ENCODE data around the gene ATG2B.
A peak's percentile ranks its signal among the peaks of the same experiment; 100 is the strongest.
"Not testable (repeated sequence)": the region's sequence is repeated elsewhere in the genome, so short reads cannot be mapped to it uniquely, and the experiment has no call there.

ATG2B gene

GRCh38 chr14:96247031-96247430 is 116.1 kb downstream of the ATG2B start:
- DNase-seq = no peak

GRCh38 chr14:96246539-96246847 is 116.6 kb downstream of the ATG2B start:
- DNase-seq = peak; percentile 38

DNA sequence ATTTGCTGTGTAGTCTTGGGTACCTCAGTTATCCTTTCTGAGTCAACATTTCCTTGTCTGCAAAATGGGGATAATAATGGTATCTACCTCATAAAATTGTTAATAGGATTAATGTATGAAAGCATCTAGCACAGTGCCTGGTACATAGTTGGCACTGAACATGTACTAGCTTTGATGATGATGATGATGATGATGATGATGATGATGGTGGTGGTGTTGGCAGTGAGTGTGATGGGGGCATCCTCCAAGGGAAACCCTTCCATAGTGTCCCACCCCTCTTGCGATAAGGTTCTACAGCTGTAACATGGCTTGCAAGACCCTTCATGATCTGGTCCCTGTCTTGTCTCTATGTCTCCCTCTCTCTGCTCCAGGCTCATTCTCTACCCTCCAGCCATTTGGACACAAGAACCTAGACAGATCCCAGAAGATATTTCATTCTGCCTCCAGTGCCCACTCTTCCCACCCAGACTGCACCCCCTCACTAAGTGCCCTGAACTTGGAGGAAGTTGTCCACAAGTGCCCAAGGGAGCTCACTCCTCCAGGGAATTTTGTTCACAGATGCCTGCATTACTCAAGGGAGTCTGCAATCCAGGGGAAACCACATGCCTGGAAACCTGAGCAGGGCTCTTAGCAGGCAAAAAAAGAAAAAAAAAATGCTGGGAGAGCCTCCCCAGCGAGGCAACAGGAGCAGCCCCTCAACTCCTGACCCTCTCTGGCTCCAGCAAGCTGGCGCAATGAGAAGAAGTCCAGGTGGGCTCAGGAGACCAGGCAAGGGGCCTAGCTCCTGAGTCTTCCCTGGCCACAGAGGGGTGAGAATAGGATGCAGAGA is 117.2 kb downstream of the ATG2B start:
- DNase-seq = peak; percentile 33

GRCh38 chr14:96245074-96245473 is 118.1 kb downstream of the ATG2B start:
- not testable (repeated sequence) for DNase-seq

DNA sequence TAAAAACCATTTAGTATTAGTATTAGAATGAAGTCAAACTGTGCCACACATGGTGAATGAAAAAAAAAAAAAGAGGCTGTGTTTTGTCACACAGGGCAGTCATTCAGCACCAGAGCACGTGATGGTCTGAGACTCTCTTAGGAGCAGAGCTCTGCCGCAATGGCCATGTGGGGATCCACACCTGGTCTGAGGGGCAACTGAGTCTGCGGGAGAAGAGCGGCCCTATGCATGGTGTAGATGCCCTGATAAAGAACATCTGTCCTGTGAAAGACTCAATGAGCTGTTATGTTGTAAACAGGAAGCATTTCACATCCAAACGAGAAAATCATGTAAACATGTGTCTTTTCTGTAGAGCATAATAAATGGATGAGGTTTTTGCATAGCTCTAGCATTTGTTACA is 119.4 kb downstream of the ATG2B start:
- DNase-seq = no peak

GRCh38 chr14:96242126-96242525 is 121.0 kb downstream of the ATG2B start:
- no peak for DNase-seq

DNA sequence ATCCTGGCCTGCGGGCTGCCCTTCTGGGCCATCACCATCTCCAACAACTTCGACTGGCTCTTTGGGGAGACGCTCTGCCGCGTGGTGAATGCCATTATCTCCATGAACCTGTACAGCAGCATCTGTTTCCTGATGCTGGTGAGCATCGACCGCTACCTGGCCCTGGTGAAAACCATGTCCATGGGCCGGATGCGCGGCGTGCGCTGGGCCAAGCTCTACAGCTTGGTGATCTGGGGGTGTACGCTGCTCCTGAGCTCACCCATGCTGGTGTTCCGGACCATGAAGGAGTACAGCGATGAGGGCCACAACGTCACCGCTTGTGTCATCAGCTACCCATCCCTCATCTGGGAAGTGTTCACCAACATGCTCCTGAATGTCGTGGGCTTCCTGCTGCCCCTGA is 122.5 kb downstream of the ATG2B start:
- DNase-seq = no peak

- DNase-seq = no peak
These were observed 123.4 kb downstream of the ATG2B start for GRCh38 chr14:96239711-96240141.

DNA sequence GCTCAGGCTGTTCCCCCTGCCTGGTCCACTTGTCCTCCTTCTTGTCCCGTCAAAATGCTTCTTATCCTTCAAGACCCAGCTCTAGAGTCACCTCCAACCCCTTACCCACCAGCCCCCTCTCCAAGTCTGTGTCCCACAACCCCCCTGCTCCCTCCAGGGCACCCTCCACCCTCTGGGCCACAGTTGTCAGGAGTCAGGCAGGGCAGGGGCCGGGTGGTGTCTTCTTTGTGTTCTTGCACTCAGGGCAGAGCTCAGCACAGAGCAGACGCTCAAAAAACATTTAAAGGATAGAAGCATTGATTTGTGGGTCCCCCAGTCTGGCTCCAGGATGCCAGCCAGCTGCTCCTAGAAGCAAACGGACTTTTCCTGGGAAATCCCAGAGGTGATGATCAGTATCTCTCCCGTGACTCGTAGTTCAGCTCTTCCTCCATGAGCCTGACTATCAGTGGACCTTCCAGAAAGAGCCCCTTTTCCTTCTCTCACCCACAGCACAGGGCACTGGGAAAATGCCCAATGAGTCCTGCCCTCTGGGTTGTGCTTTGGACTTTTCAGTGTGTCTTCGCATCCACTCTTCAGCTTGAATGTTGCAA is 124.4 kb downstream of the ATG2B start:
- no peak for DNase-seq

GRCh38 chr14:96237641-96238040 is 125.5 kb downstream of the ATG2B start:
- DNase-seq = no peak

- peak; percentile 58 for DNase-seq
These were observed 127.7 kb downstream of the ATG2B start for GRCh38 chr14:96235426-96235825.

DNA sequence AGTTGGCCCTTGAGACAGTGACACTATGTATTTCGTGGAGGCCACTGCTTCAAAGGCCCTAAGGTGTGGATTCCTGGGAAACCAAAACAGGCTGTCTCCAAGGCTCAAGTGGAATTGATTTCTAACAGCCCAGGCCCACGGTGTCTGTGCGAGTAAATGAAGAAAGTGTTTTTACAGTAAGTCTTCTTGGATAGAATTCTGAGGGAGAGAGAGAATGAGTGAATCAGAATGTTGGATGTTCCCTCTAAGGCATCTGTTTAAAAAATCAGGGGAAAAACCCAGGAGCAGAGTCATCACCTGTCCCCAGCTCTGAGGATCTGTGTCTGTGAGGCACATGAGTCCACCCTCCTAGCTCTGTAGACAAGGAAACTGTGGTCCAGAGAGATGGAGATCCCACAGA is 129.5 kb downstream of the ATG2B start:
- DNase-seq = no peak

DNA sequence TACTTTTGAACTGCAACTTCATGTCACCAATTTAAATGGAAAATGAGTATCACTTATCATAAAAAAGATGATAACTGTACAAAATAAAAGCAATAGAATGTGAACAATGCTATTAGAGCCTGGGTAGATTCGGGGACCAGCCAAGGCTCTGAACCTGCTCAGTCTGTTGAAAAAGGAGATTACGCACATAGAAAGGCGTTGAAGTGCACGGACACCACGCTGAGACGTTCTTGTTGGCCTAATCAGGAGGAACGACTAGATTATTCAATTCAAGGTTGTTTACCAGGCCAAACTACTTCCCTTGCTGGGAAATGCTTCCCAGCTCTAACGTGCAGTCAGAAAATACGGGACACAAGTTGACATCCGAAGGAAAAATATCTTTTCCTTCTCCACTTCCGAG is 130.6 kb downstream of the ATG2B start:
- DNase-seq = no peak

GRCh38 chr14:96231526-96232130 is 131.5 kb downstream of the ATG2B start:
- no peak for DNase-seq

DNA sequence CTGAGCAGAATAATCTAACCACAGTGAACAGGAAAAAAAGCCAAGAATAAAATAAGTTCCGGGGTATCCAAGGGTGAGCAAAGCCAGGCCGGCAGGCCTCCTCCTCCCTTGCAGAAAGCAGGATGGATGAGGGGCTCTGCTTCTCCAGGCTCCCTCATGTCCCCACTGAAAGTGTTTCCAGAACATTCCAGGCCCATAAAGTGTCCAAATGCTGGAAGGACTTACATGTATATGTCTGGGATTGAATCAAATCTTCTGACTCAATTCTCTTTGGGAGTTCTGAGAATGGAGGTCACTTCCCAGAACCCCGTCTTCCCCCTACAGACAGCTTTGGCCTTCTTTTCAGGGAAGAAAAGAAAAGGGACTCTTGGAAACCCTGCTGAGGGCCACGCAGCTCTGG is 132.1 kb downstream of the ATG2B start:
- DNase-seq = no peak

- no peak for DNase-seq
These were observed 133.8 kb downstream of the ATG2B start for GRCh38 chr14:96229315-96229714.

All from NCI-H69 (cell line).